Neural crest cell (in vitro differentiated cells): Measurements from ENCODE around the gene CLDN18. TPM values are rescaled to one million over a fixed set of nuclear protein-coding genes. Genes with fewer than 3 reads are reported as not detected.

Source experiments
- DNase-seq: peaks from one replicate; pipeline ENCODE4 v3.0.0; 2021; ENCODE audit warnings: low read depth, mixed read lengths, low spot score
- H3K27ac Mint-ChIP-seq: one replicate; pipeline ENCODE4 v1.8.0; 2021; ENCODE audit warnings: mild to moderate bottlenecking, mixed read lengths; ENCODE audit not compliant: unreplicated experiment
- H3K27me3 Mint-ChIP-seq: 2 replicates; pipeline ENCODE4 v1.8.0; 2021; ENCODE audit warnings: low read depth, mild to moderate bottlenecking, mixed read lengths
- H3K36me3 Mint-ChIP-seq: 2 replicates; pipeline ENCODE4 v1.8.0; 2021; ENCODE audit warnings: low read depth, mild to moderate bottlenecking, mixed read lengths
- H3K4me1 Mint-ChIP-seq: 2 replicates; pipeline ENCODE4 v1.8.0; 2021; ENCODE audit warnings: mixed read lengths
- H3K4me3 Mint-ChIP-seq: one replicate; pipeline ENCODE4 v1.8.0; 2021; ENCODE audit warnings: mild to moderate bottlenecking, mixed read lengths
- H3K9me3 Mint-ChIP-seq: 2 replicates; pipeline ENCODE4 v1.8.0; 2021; ENCODE audit warnings: mixed read lengths
- long read RNA-seq: library from polyadenylated mRNA; unstranded; transcript quantifications from one replicate; pipeline ENCODE4 v2.0.0, GENCODE V29; 2020
- total RNA-seq: library from RNA; stranded (reverse); gene quantifications from 2 replicates; pipeline ENCODE4 v1.2.1, GENCODE V29; 2021
- TF ChIP-seq, protein P1 (sequence below): fragments of 200-600 bp; sonication (generic); conservative IDR thresholded peaks from 2 replicates; pipeline ENCODE4 v1.5.0; 2021; ENCODE audit warnings: antibody characterized with exemption, mild to moderate bottlenecking

The CLDN18 gene
- total RNA-seq, result not detected in 2 replicates
- long read RNA-seq, partial matches to known transcripts, result 0 of 1 reads
- long read RNA-seq, other reads (novel, unspliced or antisense), result 1 of 1 reads

DNA sequence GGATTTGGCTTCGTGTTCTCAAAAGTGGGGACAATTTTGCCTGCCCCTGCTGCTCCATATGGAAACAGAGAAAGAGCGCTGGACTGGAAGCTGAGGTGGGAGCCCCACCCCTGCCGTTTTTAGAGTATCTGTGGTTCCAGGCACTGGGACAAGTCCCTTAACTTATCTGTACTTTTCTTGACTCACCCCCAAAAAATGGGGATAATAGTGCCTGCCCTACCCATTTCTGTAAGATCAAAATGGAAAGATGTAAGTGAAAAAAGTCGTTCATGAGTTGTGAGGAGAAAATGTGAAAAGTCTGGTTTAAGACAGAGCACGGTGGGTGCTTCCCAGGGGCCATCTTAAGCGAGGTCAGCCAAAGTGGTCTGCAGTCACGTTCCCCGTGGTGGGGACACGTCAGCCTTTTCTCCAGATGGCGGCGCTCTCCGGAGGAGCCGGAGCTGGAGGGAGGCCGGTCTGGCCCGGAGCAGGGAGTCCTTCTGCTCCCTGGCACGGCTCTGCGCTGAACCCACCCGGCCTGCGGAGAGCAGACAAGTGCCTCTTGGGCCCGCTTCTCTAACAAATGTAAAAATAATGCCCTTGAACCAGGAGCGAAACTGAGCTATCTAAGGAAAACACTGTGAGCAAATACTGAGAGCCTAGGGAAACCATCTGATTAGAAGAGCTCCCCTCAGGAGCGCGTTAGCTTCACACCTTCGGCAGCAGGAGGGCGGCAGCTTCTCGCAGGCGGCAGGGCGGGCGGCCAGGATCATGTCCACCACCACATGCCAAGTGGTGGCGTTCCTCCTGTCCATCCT, at the start of gene CLDN18:
TSS of gene CLDN18 (plus strand) at position 690 of the 797 bp plus-strand sequence. CDS start at position 751, 61 bp downstream.
- DNase-seq, result no peak
- Mint-ChIP-seq H3K9me3 (peaks cover 2% of the 10 kb centered on the region), H3K36me3 (peaks cover 2% of the 10 kb centered on the region)

DNA sequence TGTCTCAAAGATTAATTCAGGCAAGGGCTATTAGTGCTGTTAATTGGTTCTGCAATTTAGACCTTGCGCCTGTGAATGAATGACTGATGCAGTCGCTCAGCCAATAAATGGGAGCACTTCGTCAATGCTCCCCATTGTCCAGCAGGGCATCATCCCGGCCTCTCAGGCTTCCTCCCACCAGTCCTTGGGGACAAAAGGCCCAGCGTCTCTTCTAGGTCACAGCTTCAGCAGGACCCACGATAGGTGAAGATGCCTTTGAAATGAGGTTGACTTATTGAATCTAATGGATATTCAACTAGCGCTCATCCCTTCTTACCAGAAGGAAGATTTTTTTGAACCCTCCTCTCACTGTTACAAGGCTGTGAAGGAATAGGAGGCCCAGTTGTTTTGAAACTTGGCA, 47.7 kb upstream of the CLDN18 start:
- TF ChIP-seq, protein P1, sequence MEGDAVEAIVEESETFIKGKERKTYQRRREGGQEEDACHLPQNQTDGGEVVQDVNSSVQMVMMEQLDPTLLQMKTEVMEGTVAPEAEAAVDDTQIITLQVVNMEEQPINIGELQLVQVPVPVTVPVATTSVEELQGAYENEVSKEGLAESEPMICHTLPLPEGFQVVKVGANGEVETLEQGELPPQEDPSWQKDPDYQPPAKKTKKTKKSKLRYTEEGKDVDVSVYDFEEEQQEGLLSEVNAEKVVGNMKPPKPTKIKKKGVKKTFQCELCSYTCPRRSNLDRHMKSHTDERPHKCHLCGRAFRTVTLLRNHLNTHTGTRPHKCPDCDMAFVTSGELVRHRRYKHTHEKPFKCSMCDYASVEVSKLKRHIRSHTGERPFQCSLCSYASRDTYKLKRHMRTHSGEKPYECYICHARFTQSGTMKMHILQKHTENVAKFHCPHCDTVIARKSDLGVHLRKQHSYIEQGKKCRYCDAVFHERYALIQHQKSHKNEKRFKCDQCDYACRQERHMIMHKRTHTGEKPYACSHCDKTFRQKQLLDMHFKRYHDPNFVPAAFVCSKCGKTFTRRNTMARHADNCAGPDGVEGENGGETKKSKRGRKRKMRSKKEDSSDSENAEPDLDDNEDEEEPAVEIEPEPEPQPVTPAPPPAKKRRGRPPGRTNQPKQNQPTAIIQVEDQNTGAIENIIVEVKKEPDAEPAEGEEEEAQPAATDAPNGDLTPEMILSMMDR, result no peak
- Mint-ChIP-seq H3K9me3 (peaks cover 3% of the 10 kb centered on the region), H3K36me3 (no peaks in the 10 kb centered on the region), H3K27ac (no peak overlapping the region), H3K4me3 (no peak overlapping the region), H3K4me1 (no peaks in the 10 kb centered on the region), H3K27me3 (peaks cover 4% of the 10 kb centered on the region)
- DNase-seq, result no peak

More for the DNA sequence above, at the start of gene CLDN18:
- H3K27ac Mint-ChIP-seq, result no peak within 1 kb of the TSS
- H3K4me3 Mint-ChIP-seq, result no peak within 1 kb of the TSS
- TF ChIP-seq, protein P1, result no peak
- H3K27me3 Mint-ChIP-seq, result no peaks in the 10 kb centered on the region
- no peaks in the 10 kb centered on the region for H3K4me1 Mint-ChIP-seq

DNA sequence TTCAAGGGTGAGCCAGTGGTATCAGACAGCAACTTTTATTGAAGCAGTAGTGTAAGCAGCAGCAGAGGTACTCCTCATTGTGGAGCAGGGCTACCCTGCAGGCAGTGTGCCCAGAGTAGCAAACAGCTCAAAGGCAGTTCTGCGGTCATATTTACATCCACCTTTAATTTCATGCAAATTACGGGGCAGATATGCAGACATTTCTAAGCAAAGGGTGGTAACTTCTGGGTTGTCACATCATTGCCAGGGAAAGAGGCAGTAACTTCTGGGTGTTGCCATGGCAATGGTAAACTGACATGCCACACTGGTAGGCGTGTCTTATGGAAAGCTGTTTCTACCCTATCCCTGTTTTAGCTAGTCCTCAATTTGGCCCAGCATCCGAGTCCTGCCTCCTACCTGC, 46.5 kb upstream of the CLDN18 start:
- TF ChIP-seq, protein P1, result no peak
- Mint-ChIP-seq H3K4me1 (no peaks in the 10 kb centered on the region), H3K9me3 (no peaks in the 10 kb centered on the region), H3K36me3 (no peaks in the 10 kb centered on the region), H3K27me3 (no peaks in the 10 kb centered on the region), H3K27ac (no peak overlapping the region), H3K4me3 (no peak overlapping the region)
- no peak for DNase-seq

DNA sequence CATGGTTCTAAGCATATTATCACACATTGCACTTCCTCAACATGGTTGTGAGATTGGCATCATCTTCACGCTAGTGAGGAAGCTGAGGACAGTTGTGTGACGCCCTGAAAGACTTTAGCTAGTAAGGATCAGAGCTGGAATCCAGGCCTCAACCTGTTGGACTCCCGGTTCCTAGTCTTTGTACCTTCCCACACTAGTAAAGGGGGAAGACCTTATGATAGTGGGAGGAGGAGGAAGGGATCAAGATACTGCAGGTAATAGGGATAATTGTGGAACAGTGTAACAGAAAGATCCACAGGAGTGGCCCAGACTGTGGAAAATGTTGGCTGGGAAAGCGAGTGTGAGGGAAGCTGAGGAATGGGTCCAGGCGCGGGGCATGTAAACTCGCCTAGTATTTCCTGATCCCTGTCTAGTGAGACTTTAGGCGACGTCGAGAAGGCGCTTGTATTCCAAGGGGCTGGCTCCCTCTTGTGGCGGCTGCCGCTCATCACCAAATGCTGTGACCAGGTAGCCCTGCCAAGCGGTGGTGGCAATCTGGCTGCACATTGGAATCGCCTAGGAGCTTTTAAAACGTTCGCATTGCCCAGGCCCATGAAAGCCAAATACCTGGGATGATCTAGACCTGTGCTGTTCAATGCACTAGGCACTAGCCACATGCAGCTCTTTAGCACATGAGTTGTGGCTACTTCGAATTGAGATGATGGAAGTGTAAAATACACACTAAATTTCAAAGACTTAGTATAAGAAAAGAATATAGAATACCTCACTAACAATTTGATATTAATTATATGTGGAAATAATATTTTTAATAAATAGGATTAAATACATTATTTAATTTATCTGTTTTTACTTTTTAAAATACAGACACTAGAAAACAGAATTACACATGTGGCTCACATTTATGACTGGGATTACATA, 38.8 kb upstream of the CLDN18 start:
- Mint-ChIP-seq H3K27ac (no peak overlapping the region), H3K36me3 (no peaks in the 10 kb centered on the region), H3K9me3 (no peaks in the 10 kb centered on the region), H3K27me3 (peaks cover 14% of the 10 kb centered on the region), H3K4me3 (no peak overlapping the region), H3K4me1 (no peaks in the 10 kb centered on the region)
- peak; percentile 87 for DNase-seq
- TF ChIP-seq, protein P1, result peak; percentile 95

DNA sequence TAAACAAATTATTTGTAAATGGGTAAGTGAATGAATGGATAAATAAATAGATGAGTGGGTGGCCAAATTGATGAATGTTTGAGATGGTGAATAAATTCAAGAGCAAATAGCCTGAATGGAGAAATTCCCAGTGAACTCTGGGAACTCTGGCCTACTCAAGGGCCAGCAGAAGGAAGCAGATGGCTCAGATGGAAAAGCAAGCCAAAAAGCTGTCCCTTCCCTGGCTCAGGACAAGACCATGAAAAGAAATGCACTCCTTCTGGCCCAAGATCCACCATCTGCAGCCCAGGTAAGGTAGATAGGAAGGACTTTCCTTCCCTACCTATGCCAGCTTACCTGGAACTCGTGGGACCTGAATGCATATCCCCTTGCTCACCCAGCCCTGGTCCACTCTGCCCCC, 37.6 kb upstream of the CLDN18 start:
- Mint-ChIP-seq H3K4me3 (no peak overlapping the region), H3K9me3 (no peaks in the 10 kb centered on the region), H3K27me3 (peaks cover 14% of the 10 kb centered on the region), H3K36me3 (no peaks in the 10 kb centered on the region), H3K27ac (no peak overlapping the region), H3K4me1 (no peaks in the 10 kb centered on the region)
- no peak for DNase-seq
- TF ChIP-seq, protein P1, result no peak
